GM18907 (cell line): ENCODE results near the gene DYRK3.

Experiments
- ATAC-seq: cut with Tn5 transposase; IDR thresholded peaks from one replicate; pipeline ENCODE4 v1.9.1; 2021; ENCODE audit warnings: mild to moderate bottlenecking, moderate library complexity; ENCODE audit not compliant: unreplicated experiment

Gene DYRK3

GRCh38 chr1:206681359-206681758 lies 46.0 kb downstream of the DYRK3 start:
- ATAC-seq: no peak

GRCh38 chr1:206682111-206682510 lies 46.8 kb downstream of the DYRK3 start:
- peak; percentile 23 for ATAC-seq

- ATAC-seq: no peak
Measured at GRCh38 chr1:206683313-206683712, 48.0 kb downstream of the DYRK3 start.

- ATAC-seq: no peak
Measured at GRCh38 chr1:206684003-206684402, 48.7 kb downstream of the DYRK3 start.

GRCh38 chr1:206684478-206685333 lies 49.4 kb downstream of the DYRK3 start, which contains the start of gene MAPKAPK2:
Gene MAPKAPK2 (plus strand): TSS chr1:206684905. CDS start chr1:206685230, 325 bp downstream.
- peak; percentile 33 for ATAC-seq

GRCh38 chr1:206685334-206685768 lies 50.0 kb downstream of the DYRK3 start:
- peak; percentile 34 for ATAC-seq

- peak; percentile 34 for ATAC-seq
Measured at GRCh38 chr1:206685769-206686477, 50.6 kb downstream of the DYRK3 start.

GRCh38 chr1:206686478-206687249 lies 51.3 kb downstream of the DYRK3 start:
- no peak for ATAC-seq

- ATAC-seq: no peak
Measured at GRCh38 chr1:206687251-206687914, 52.0 kb downstream of the DYRK3 start.

- ATAC-seq: no peak
Measured at GRCh38 chr1:206687915-206688442, 52.6 kb downstream of the DYRK3 start.

- ATAC-seq: no peak
Measured at GRCh38 chr1:206690516-206690915, 55.2 kb downstream of the DYRK3 start.

GRCh38 chr1:206691604-206692003 lies 56.3 kb downstream of the DYRK3 start:
- ATAC-seq: no peak

GRCh38 chr1:206693029-206693428 lies 57.7 kb downstream of the DYRK3 start:
- ATAC-seq: no peak

- no peak for ATAC-seq
Measured at GRCh38 chr1:206693592-206693991, 58.3 kb downstream of the DYRK3 start.

- ATAC-seq: no peak
Measured at GRCh38 chr1:206694171-206695124, 59.1 kb downstream of the DYRK3 start.

GRCh38 chr1:206695733-206696132 lies 60.4 kb downstream of the DYRK3 start:
- ATAC-seq: no peak

GRCh38 chr1:206696812-206697585 lies 61.7 kb downstream of the DYRK3 start:
- ATAC-seq: no peak

- ATAC-seq: no peak
Measured at GRCh38 chr1:206698011-206698410, 62.7 kb downstream of the DYRK3 start.
